ENCODE results near the gene CIDEA. TPM values are rescaled to one million over a fixed set of nuclear protein-coding genes. Genes with fewer than 3 reads are reported as not detected.
A peak's percentile ranks its signal among the peaks of the same experiment; 100 is the strongest.

CIDEA gene
- total and polyA plus RNA-seq, 8 donors: 0.15 to 0.44 TPM; not detected in 6

DNA sequence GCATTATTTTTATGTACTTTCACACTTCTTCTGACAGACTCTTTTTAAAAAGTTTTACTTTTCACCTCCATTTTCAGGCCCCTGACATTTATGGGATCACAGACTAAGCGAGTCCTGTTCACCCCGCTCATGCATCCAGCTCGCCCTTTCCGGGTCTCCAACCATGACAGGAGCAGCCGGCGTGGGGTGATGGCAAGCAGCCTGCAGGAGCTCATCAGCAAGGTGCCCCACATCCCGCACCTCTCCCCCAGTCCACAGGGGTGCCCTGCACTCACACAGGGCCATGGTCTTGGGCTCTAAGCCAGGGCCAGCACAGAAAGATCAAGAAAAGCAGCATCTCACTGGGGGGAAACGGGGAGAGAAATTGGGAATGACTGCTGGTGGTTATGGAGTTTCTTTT lies 8.6 kb downstream of the CIDEA start:
- intact Hi-C loops (cut with DNase I; ENCODE audit: low total_unique reads): no loop called here
- no peak for TF ChIP-seq POLR2A (IDR thresholded peaks at IDR 0.05)
- TF ChIP-seq CTCF (IDR thresholded peaks at IDR 0.05): no peak
- TF ChIP-seq EP300 (IDR thresholded peaks at IDR 0.05): no peak
- TF ChIP-seq POLR2AphosphoS5 (IDR thresholded peaks at IDR 0.05): no peak
- WGBS, 5 donors: 82 to 94% (median 89%) methylated on average over 8 of the region's 8 CpGs
- no peak overlapping the region for H3K4me3 ChIP-seq
- H3K27me3 ChIP-seq: peaks cover 0 to 6% (median 0%) of the 10 kb centered on the region in 3 donors
- no peaks in the 10 kb centered on the region for H3K4me1 ChIP-seq
- no peak overlapping the region for H3K27ac ChIP-seq
- H3K36me3 ChIP-seq: no peaks in the 10 kb centered on the region
- no peak for DNase-seq
- H3K9me3 ChIP-seq: no peaks in the 10 kb centered on the region

DNA sequence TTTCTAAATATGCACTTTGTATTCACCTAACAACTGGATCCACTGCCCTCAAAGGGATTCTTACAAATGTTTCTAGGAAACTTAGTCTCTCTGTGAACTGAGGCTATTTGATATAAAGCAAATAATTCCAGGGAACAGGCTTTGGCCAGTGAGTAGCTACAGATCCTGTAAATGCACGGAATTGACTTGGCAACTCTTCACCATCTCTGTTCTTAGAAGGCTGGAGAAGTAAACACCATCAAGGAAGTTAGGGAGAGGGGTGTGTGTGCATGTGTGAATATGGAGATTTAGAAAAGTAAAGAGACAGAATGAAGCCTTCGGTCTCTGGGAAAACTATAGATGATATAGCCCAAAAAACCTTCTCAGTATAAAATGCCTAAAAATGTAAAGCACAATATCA lies 10.7 kb downstream of the CIDEA start:
- 18 to 40% (median 23%) methylated on average over 2 of the region's 2 CpGs for WGBS, 5 donors
- no peak overlapping the region for H3K27ac ChIP-seq
- intact Hi-C loops (cut with DNase I; ENCODE audit: low total_unique reads): no loop called here

GRCh38 chr18:12271376-12272235 lies 17.4 kb downstream of the CIDEA start:
- H3K27ac ChIP-seq: peak overlapping the region; percentile 62 to 83 (median 73)
- H3K36me3 ChIP-seq: no peaks in the 10 kb centered on the region
- H3K27me3 ChIP-seq: no peaks in the 10 kb centered on the region
- peak overlapping the region; percentile 40 to 49 (median 40) for H3K4me3 ChIP-seq
- no peaks in the 10 kb centered on the region for H3K9me3 ChIP-seq
- no peak for TF ChIP-seq EP300 (IDR thresholded peaks at IDR 0.05)
- peak in 5 of 7 experiments; percentile 50 to 80 (median 68) for TF ChIP-seq CTCF (IDR thresholded peaks at IDR 0.05)
- TF ChIP-seq POLR2AphosphoS5 (IDR thresholded peaks at IDR 0.05): peak in 2 of 3 donors; percentile 5 to 18
- 18 to 20% (median 18%) methylated on average over 50 to 51 of the region's 51 CpGs for WGBS, 5 donors
- DNase-seq: peak; percentile 73 to 95
- intact Hi-C loops (cut with DNase I; ENCODE audit: low total_unique reads): no loop called here
- peaks cover 0 to 13% (median 6%) of the 10 kb centered on the region in 4 donors for H3K4me1 ChIP-seq

More for the DNA sequence above, 10.7 kb downstream of the CIDEA start:
- no peaks in the 10 kb centered on the region for H3K4me1 ChIP-seq
- H3K27me3 ChIP-seq: peaks cover 0 to 6% (median 0%) of the 10 kb centered on the region in 3 donors
- H3K36me3 ChIP-seq: no peaks in the 10 kb centered on the region
- TF ChIP-seq EP300 (IDR thresholded peaks at IDR 0.05) (no peak), POLR2A (IDR thresholded peaks at IDR 0.05) (no peak), POLR2AphosphoS5 (IDR thresholded peaks at IDR 0.05) (no peak), CTCF (IDR thresholded peaks at IDR 0.05) (no peak)
- DNase-seq: no peak
- H3K4me3 ChIP-seq: no peak overlapping the region
- H3K9me3 ChIP-seq: no peaks in the 10 kb centered on the region

DNA sequence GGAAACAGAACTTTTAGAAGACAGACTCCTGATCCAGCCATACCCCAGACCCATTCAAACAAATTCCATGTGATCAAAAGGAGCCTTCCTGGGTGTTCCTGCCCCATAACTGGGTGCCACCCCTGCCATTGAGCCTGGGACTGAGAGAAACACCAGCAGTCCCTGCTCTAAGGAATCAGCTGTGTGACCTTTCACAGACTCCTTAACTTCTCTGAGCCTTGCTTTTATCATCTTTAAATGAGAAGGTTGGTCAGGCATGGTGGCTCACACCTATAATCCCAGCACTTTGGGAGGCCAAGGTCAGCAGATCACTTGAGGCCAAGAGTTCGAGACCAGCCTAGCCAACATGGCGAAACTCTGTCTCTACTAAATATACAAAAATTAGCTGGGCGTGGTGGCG lies 20.6 kb downstream of the CIDEA start:
- Histone ChIP-seq H3K27ac (no peak overlapping the region), H3K4me1 (peaks cover 5 to 23% (median 22%) of the 10 kb centered on the region in 4 donors), H3K4me3 (no peak overlapping the region), H3K27me3 (no peaks in the 10 kb centered on the region), H3K9me3 (no peaks in the 10 kb centered on the region), H3K36me3 (no peaks in the 10 kb centered on the region)
- DNase-seq: no peak
- intact Hi-C loops (cut with DNase I; ENCODE audit: low total_unique reads): no loop called here
- TF ChIP-seq POLR2A (IDR thresholded peaks at IDR 0.05) (no peak), EP300 (IDR thresholded peaks at IDR 0.05) (no peak), CTCF (IDR thresholded peaks at IDR 0.05) (no peak), POLR2AphosphoS5 (IDR thresholded peaks at IDR 0.05) (no peak)
- 91 to 100% (median 99%) methylated on average over 4 of the region's 4 CpGs for whole genome bisulfite sequencing, 5 donors

Data from stomach (tissue), 9 donors.